Mononuclear cell (primary cell): ENCODE data around the gene HDAC1. TPM values are rescaled to one million over a fixed set of nuclear protein-coding genes. Genes with fewer than 3 reads are reported as not detected.
"Not testable (repeated sequence)": the region's sequence is repeated elsewhere in the genome, so short reads cannot be mapped to it uniquely, and the experiment has no call there.

Source experiments
- H3K27me3 ChIP-seq: 2 replicates; pipeline ENCODE4 v1.6.0; 2011; ENCODE audit warnings: low read length, control low read depth; ENCODE audit not compliant: insufficient read depth
- H3K4me1 ChIP-seq: 2 replicates; pipeline ENCODE4 v1.5.1; 2011; ENCODE audit warnings: mild to moderate bottlenecking, low read length, control low read depth; ENCODE audit not compliant: insufficient read depth
- H3K4me3 ChIP-seq: 2 replicates; pipeline ENCODE4 v1.5.1; 2011; ENCODE audit warnings: mild to moderate bottlenecking, low read length, moderate library complexity
- H3K9me3 ChIP-seq: 2 replicates; pipeline ENCODE4 v1.5.1; 2011; ENCODE audit warnings: low read depth, mild to moderate bottlenecking, control low read depth, low read length
- total RNA-seq: library from RNA; depleted of rRNA; stranded (reverse); fragments of >200 nt; gene quantifications from one replicate; pipeline ENCODE4 v1.2.3, GENCODE V29; 2012

The HDAC1 gene
- total RNA-seq, 1 donor, result 58.8 TPM

- Histone ChIP-seq H3K4me3 (no peak overlapping the region), H3K27me3 (no peaks in the 10 kb centered on the region), H3K4me1 (peaks cover 58% of the 10 kb centered on the region), H3K9me3 (no peaks in the 10 kb centered on the region)
Observed at GRCh38 chr1:32266921-32267591, 24.8 kb upstream of the HDAC1 start.

- no peaks in the 10 kb centered on the region for H3K9me3 ChIP-seq
- peaks cover 65% of the 10 kb centered on the region for H3K4me1 ChIP-seq
- no peaks in the 10 kb centered on the region for H3K27me3 ChIP-seq
- H3K4me3 ChIP-seq, result no peak overlapping the region
Observed at GRCh38 chr1:32269744-32270143, 22.1 kb upstream of the HDAC1 start.

- H3K4me1 ChIP-seq, result peaks cover 48% of the 10 kb centered on the region
- H3K27me3 ChIP-seq, result no peaks in the 10 kb centered on the region
- no peak overlapping the region for H3K4me3 ChIP-seq
- no peaks in the 10 kb centered on the region for H3K9me3 ChIP-seq
Observed at GRCh38 chr1:32272557-32273390, 19.1 kb upstream of the HDAC1 start.

- H3K4me3 ChIP-seq, result no peak overlapping the region
- H3K4me1 ChIP-seq, result peaks cover 48% of the 10 kb centered on the region
- no peaks in the 10 kb centered on the region for H3K9me3 ChIP-seq
- H3K27me3 ChIP-seq, result no peaks in the 10 kb centered on the region
Observed at GRCh38 chr1:32273391-32274208, 18.3 kb upstream of the HDAC1 start.

- no peaks in the 10 kb centered on the region for H3K9me3 ChIP-seq
- H3K27me3 ChIP-seq, result no peaks in the 10 kb centered on the region
- peaks cover 48% of the 10 kb centered on the region for H3K4me1 ChIP-seq
- H3K4me3 ChIP-seq, result no peak overlapping the region
Observed at GRCh38 chr1:32274646-32275340, 17.1 kb upstream of the HDAC1 start.

GRCh38 chr1:32275424-32275823 lies 16.5 kb upstream of the HDAC1 start:
- Histone ChIP-seq H3K27me3 (no peaks in the 10 kb centered on the region), H3K9me3 (no peaks in the 10 kb centered on the region), H3K4me1 (peaks cover 48% of the 10 kb centered on the region), H3K4me3 (no peak overlapping the region)

GRCh38 chr1:32276032-32276782 lies 15.7 kb upstream of the HDAC1 start:
- no peaks in the 10 kb centered on the region for H3K27me3 ChIP-seq
- H3K4me3 ChIP-seq, result no peak overlapping the region
- peaks cover 43% of the 10 kb centered on the region for H3K4me1 ChIP-seq
- H3K9me3 ChIP-seq, result no peaks in the 10 kb centered on the region

- not testable (repeated sequence) for H3K4me3 ChIP-seq, H3K9me3 ChIP-seq
Observed at GRCh38 chr1:32284777-32285176, 7.1 kb upstream of the HDAC1 start.

GRCh38 chr1:32285658-32286057 lies 6.2 kb upstream of the HDAC1 start:
- Histone ChIP-seq H3K4me1 (peaks cover 3% of the 10 kb centered on the region), H3K9me3 (no peaks in the 10 kb centered on the region), H3K27me3 (no peaks in the 10 kb centered on the region), H3K4me3 (no peak overlapping the region)

More at GRCh38 chr1:32284777-32285176, 7.1 kb upstream of the HDAC1 start:
- H3K27me3 ChIP-seq, H3K4me1 ChIP-seq: not testable (repeated sequence)

GRCh38 chr1:32286763-32287162 lies 5.1 kb upstream of the HDAC1 start:
- peaks cover 13% of the 10 kb centered on the region for H3K4me1 ChIP-seq
- no peaks in the 10 kb centered on the region for H3K27me3 ChIP-seq
- H3K9me3 ChIP-seq, result no peaks in the 10 kb centered on the region
- no peak overlapping the region for H3K4me3 ChIP-seq

GRCh38 chr1:32289256-32289655 lies 2.6 kb upstream of the HDAC1 start:
- H3K4me3 ChIP-seq, result no peak overlapping the region
- no peaks in the 10 kb centered on the region for H3K9me3 ChIP-seq
- no peaks in the 10 kb centered on the region for H3K27me3 ChIP-seq
- peaks cover 31% of the 10 kb centered on the region for H3K4me1 ChIP-seq

GRCh38 chr1:32291145-32291707 lies 657 bp upstream of the HDAC1 start:
- Histone ChIP-seq H3K27me3 (no peaks in the 10 kb centered on the region), H3K4me1 (peaks cover 51% of the 10 kb centered on the region), H3K9me3 (no peaks in the 10 kb centered on the region), H3K4me3 (peak overlapping the region; percentile 91)

GRCh38 chr1:32298211-32298610 lies 6.3 kb downstream of the HDAC1 start:
- not testable (repeated sequence) for H3K4me3 ChIP-seq, H3K27me3 ChIP-seq
- peaks cover 42% of the 10 kb centered on the region for H3K4me1 ChIP-seq

GRCh38 chr1:32299327-32299726 lies 7.4 kb downstream of the HDAC1 start:
- no peak overlapping the region for H3K4me3 ChIP-seq
- no peaks in the 10 kb centered on the region for H3K9me3 ChIP-seq
- H3K4me1 ChIP-seq, result peaks cover 31% of the 10 kb centered on the region
- H3K27me3 ChIP-seq, result no peaks in the 10 kb centered on the region

More at GRCh38 chr1:32298211-32298610, 6.3 kb downstream of the HDAC1 start:
- not testable (repeated sequence) for H3K9me3 ChIP-seq
